Ramos (cell line): Measurements from ENCODE around the gene ATP9A.
"Not testable (repeated sequence)": the region's sequence is repeated elsewhere in the genome, so short reads cannot be mapped to it uniquely, and the experiment has no call there.

Experiments
- in situ Hi-C: fragments of 300-500 bp; cut with MboI; formaldehyde crosslinking; loops from one replicate; pipeline ENCODE4 v1.14.3; 2022; ENCODE audit warnings: low sequenced_read_pairs; ENCODE audit not compliant: unreplicated experiment

Gene ATP9A

DNA sequence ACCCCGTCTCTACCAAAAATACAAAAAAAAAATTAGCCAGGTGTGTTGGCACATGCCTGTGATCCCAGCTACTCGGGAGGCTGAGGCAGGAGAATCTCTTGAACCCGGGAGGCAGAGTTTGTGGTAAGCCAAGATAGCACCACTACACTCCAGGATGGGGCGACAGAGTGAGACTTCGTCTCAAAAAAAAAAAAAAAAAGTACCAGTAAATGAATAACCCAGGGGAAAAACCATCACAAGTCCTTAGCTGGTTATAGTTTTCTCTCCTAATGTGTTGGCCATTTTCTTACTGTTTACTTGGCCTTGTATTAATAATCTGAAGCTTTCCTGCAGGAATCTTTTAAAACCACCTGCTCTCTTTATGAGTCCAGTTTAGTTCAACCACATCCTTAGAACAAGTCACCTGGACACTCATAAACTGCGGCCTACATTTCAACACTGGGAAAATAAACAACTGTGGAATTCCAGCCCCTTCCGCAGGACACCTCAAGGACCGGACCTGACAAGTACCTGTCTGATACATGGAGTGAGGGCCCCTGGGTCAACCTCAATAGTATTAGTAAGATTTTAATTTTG, 102.6 kb downstream of the ATP9A start:
- in situ Hi-C loops: no loop called here

DNA sequence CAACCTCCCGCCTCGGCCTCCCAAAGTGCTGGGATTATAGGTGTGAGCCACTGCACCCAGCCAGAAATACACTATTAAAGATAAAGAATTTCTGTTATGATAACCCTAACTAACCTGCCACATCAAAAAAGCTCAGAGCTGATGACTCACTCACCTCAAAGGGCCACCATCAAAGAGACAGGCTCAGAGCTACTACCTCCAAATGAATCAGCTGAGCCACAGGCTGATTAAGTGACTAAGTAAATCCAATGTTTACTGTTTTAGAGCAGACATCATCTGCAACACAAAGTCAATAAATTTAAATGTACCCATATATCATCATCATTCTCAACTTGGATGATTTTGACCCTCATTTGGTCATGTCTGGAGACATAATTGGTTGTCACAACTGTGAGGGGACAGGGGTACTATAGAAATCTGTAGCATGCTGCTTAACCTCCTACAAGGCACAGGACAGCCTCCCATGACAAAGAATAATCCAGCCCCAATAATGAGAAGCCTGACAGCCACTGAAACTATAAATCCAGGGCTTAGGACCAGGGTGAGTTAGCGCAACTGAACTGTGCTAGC, 106.5 kb downstream of the ATP9A start:
- in situ Hi-C loops: no loop called here

DNA sequence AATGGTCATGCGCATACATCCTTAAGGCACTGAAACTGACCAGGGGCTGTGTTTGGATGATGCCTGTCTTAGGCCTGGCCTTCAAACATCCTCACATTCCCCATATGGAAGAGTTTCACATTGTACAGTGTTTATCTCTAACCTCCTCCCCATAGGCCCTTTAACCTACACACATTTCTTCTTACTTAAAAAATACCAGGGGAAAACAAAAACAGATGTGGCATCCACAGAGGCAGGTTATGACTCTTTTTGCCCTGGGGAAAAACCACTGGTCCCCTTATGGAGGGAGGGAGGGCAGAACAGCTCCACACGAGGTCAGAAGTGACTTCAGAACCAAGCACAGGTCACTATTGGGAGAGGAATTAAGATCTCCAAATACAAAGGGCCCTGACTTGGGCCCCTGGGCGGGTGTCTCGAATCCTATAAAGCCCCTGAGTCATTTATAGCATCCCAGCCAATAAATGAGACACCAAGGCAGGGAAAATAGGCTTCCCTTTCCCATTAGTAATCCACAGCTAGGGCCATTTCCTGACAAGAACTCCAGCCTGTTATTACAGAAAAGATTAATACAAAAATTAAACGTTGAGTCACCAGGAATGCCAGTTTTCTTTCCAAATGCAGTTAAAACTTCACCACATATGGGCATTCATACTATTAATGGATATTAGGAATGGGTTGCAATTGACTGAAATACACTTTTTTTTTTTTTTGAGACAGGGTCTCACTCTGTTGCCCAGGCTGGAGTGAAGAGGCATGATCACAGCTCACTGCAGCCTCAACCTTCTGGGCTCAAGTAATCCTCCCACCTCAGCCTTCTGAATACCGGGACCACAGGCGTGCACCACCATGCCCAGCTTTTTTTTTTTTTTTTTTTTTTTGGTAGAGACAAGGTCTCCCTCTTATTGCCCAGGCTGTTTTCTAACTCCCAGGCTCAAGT, 107.2 kb downstream of the ATP9A start:
- in situ Hi-C loops: no loop called here

DNA sequence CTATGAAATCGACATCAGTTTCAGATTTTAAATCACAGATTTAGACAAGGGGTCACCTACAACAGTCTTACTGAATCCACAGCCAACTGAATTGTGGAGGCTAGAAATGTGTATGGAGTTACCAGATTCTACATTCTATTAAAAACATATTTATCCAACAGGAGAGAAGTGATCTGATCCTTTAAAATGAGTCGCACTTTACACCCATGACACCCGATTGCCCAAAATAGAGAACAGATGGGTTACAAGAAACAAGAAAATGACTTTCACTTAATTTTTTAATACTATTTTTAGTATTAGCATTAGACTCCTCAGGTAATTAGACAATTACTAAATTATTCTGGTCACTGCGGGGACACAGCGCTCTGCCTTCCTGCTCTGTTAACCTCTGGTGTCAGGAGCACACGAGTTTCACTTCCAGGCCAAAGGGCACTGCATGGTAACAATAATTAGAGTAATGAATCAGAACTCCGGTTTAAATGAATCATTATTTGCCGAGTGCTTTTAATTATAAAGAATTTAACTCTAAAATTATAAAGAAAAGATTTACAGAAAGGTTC, 108.6 kb downstream of the ATP9A start:
- in situ Hi-C loops: no loop called here

DNA sequence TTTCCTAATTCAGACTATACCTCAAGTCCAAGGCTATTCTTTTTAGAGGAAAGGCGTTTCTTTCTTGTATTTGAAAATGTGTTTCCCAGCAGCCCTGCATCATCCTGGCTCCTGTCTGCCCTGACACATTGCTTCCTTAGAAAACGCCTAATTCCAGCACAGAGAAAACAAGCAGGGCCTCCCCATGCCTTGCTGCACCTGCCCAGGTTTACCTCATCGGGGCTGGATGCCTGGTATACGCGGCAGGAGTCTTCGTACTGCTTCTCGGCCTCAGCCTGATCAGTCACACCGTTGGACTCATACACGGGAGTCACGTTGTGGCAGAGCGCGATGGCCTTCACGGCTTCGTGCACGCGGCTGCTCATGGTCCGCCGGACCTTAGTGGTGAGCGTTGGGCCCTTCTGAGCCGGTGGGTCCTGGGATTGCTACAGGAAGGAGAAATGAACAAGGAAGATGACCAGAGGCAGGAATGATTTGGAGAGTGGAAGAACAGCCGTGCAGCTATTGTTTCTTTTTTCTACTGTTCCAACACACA, 111.4 kb downstream of the ATP9A start:
- in situ Hi-C loops: no loop called here

DNA sequence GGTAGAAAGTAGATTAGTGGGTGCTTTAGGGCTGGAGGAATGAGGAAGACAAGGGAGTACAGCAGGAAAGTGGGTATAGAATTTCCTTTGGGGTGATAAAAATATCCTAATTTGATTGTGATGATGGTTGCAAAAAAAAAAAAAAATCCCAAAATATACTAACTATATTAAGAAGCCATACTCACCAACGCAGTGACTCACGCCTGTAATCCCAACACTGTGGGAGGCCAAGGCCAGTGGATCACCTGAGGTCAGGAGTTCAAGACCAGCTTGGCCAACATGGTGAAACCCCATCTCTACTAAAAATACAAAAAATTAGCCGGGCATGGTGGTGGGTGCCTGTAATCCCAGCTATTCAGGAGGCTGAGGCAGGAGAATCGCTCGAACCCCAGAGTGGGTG, 112.1 kb downstream of the ATP9A start:
- in situ Hi-C loops: not testable (repeated sequence)

DNA sequence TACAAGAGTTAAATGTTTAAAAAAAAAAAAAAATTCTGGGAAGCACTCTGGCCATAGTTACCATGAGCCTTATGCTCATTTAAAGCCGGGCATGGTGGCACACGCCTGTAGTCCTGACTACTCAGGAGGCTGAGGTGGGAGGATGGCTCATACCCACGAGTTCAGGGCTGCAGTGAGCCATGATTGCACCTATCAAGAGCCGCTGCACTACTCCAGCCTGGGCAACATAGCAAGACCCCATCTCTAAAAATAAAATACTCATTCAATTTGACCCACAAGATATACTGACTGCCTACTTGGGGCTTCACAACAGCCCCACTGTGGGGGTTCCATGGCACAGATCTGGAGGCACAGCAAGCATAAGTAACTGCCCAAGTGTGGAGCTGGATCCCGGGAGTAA, 113.7 kb downstream of the ATP9A start:
- in situ Hi-C loops: no loop called here

DNA sequence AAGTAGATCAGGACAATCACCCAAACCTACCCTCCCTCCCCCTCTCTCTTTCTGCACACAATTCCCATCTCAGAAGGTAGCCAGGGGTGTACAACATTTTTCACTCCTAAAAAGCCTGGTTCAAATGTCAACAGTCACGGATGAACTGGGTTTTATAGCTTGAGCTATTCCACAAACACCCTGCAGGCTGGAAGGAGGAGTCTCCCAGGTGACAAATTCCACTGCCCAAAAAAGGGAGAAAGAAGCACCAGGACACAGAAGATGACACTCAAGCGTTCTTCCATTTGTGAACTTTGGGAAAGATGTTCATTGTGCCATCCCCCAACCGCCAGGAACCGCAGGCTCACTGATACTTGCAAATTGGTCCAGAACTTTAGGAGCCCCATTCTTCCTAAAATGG, 114.1 kb downstream of the ATP9A start:
- in situ Hi-C loops: no loop called here

DNA sequence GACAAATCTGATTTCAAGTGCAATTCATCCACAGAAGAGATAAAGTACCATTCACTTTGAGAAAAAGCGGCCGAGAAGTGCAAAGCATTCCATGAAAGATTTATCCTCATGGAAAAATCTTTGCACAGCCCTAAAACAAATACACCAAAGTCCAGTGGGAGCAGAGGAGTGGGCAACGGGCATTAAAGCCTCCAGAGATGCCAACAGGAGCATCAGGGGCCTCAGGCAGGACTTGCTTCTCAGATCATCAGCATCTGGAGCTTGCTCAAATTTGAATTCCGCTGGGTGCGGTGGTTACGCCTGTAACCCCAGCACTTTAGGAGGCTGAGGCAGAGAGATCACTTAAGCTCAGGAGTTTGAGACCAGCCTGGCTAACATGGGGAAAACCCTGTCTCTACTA, 115.0 kb downstream of the ATP9A start:
- in situ Hi-C loops: no loop called here

DNA sequence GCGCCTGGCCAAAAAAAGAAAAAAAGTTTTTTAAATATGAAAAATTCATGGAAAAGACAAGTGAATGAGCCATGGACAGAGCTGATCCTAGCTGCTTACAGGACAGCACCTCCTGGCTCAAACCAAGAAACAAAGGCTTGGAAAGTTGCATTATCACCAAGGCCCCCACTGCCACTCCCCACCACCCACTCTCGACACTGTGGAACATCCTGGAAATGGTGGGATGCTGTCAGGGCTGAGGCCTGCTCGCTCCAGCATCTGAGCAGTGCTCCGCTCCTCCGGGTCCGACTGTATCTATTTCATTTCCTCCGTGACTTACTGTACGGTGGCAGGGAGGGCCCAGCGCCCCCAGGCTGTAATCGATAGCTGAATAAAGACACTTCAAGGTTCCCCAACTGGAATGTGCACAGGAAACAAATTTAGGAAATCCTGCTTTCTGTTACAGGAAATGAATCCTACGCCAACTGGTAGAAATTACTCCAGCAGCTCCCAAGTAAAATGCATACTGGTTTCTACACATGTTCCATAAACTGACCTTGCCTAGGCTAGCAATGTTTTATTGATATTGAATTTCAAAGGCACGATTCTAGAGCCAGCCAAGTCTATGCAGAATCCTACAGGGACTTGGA, 116.2 kb downstream of the ATP9A start:
- in situ Hi-C loops: no loop called here

DNA sequence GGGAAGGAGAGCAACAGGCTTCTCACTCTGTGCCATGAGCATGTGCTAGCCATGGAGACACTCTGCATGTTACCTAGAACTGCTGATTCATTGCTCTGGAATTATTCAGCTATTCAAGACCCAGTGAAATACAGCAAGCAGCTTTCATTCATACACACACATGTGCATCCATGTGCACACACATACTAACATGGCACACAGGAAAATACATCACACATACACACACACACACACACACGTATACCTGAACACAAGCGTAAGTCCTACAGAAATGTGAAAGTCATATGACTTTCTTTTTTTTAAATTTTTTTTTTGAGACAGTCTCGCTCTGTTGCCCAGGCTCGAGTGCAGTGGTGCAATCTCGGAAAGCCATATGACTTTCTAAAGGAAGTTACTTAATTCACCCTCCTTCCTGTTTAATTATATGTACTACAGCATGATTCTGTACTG, 117.5 kb downstream of the ATP9A start:
- in situ Hi-C loops: no loop called here

DNA sequence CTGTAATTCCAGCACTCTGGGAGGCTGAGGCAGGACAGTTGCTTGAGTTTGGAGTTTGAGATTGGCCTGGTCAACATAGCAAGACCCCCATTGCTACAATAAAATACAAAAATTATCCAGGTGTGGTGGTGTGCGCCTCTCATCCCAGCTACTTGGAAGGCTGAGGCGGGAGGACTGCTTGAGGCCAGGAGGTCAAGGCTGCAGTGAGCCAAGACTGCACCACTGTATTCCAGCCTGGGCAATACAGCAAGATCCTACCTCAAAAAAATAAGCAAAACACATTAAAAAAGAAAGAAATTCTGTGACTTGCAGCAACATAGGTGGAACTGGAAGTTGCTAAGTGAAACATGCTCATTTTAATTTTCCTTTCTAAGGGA, 119.6 kb downstream of the ATP9A start:
- in situ Hi-C loops: no loop called here

DNA sequence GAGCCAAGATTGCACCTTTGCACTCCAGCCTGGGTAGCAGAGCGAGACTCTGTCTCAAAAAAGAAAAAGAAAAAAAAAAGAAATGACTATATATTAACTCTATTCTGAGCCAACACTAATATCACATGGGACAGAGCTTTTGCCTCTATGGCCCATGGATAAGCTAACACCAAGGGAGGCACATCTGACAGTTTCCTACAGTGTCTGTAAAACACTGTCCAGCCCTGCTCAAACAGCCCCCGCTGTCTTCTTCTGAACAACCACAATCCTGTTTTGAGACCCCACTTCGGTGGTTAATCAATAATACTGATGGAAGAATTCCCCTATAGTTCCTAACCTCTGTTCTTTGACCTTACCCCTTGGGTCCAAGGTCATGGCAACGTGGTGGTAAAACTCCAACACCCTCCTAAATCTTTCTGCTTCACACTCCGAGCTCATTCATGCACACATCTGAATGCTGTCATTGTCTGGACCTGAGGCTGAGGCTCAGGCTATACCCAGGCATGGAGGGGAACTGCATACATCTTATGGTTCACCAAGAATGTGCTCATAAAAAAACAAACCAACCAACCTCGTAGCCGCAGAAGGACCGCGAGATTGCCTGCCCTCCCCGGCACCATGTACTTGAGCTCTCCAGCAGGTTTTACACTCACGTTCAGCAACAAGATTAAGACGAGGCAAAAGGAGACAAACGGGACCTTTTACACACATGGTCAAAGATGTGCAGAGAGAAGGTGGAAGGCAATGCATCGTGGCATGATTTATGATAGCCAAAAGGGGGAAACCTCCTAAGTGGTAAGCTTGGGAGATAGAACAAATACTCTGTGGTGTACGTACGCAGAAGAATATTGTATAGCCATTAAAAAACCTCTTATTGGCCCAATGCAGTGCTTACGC, 120.3 kb downstream of the ATP9A start:
- in situ Hi-C loops: no loop called here

DNA sequence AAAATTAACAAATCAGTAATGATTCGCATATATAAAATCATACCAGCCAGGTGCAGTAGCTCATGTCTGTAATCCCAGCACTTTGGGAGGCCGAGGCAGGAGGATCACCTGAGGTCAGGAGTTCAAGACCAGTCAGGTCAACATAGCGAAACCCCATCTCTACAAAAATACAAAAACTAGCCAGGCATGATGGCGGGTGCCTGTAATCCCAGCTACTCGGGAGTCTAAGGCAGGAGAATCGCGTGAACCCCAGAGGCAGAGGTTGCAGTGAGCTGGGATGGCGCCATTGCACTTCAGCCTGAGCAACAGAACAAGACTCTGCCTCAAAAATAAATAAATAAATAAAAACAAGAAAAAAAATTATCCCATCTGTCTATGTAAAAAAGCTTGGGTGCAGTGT, 124.4 kb downstream of the ATP9A start:
- in situ Hi-C loops: not testable (repeated sequence)

DNA sequence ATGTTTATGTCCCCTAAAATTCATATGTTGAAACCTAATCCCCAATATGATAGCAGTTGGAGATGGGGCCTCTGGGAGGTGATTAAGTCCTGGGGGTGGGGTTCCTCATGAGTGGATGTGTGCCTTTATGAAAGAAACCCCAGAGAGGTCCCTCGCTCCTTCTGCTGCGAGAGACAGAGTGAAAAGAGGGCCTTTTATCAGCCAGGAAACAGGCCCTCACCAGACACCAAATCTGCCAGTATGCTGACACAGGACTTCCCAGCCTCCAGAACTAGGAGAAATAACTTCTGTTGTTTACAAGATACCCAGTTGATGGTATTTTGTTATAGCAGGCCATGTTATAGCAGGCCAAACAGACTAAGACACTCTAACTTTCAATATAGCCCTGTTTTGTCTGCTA, 124.8 kb downstream of the ATP9A start:
- in situ Hi-C loops: no loop called here

DNA sequence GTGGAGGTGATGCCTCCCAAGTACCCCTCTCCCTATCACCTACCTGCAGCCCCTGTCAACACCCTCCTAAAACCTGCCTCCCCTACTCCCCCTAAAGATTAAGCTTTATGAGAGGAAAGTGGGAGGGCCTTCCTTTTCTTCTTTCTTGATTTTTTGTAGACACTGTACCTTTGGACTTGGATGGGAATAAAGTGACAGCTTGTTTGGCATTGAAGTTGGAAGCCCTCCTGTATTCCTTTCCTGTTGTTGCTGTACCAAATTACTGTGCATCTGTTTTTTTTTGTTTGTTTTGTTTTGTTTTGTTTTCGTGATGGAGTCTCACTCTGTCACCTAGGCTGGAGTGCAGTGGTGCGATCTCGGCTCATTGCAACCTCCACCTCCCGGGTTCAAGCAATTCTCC, 126.3 kb downstream of the ATP9A start:
- in situ Hi-C loops: no loop called here

DNA sequence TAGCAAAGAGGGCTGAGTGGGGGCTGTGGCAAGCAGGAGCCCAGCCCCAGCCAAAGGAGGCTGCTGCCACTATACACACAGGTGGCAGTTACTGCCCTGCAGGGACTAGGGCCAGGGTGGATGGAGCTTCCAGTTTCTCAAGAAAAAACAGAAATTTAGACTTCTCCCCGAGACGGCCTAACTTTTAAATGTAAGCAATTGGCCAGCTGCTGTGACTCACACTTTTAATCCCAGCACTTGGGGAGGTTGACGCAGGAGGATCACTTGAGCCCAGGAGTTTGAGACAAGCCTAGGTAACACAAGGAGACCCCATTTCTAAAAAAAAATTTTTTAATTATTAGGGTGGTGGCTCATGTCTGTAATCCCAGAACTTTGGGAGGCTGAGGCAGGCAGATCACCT, 127.4 kb downstream of the ATP9A start:
- in situ Hi-C loops: no loop called here

DNA sequence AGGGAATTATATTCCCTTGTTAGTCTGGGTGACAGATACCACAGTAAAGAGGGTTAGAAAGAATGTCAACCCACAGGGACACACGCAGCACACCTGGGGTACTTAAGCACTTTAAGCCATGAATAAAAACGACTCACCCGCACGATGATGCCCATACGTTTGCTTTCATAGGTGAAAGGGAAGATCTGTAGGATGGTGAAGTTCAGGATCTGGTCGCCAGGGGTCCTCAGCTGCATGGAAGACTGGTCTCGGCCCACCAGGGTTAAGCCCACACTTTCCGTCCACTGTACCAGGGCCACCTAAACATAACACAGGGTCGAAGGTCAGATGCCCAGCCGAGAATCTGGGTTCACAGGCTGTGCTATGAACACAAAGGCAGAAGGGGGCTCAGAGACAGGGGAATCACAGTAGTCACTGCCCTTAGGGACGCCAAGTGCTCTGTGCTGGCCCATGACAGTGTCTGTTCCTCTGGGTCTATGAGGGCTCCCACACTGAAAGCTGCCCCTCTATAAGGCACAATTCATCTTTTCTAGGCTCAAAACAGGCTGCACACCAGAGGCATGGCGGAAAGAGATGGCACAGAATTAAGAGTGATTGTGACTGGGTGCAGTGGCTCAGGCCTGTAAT, 128.9 kb downstream of the ATP9A start:
- in situ Hi-C loops: no loop called here

DNA sequence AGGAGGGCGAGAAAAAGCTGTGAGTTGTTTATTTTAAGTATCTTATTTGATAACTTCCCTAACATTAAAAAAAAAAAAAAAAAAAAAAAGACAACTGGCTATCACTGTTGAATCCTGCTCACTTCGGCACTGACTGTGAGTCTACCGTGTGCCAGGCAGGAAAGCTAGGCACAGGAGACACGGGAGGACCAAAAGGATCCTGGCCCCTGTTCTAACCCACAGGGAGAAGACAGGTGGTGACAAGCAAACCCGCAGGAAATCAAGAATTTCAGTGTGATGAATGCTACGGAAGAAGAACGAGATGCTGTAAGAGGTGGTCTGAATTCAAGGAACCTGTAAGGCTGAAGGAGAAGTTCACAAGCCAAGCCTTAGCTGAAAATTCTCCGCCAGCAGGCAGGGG, 130.9 kb downstream of the ATP9A start:
- in situ Hi-C loops: no loop called here
